ENCODE data around the gene SP8.

- TF ChIP-seq CTCF (IDR thresholded peaks at IDR 0.05): no peak
- TF ChIP-seq EP300 (IDR thresholded peaks at IDR 0.05): no peak
Measured at GRCh38 chr7:20794676-20795075, 8.0 kb upstream of the SP8 start.

Data from suprapubic skin (tissue), 3 donors.